Measurements from ENCODE around the gene SEC23IP.
"Not testable (repeated sequence)": the region's sequence is repeated elsewhere in the genome, so short reads cannot be mapped to it uniquely, and the experiment has no call there.

SEC23IP gene

GRCh38 chr10:119883901-119884611, 8.5 kb upstream of the SEC23IP start:
- not testable (repeated sequence) for DNase-seq (ENCODE audit: low read depth)

- DNase-seq (ENCODE audit: low read depth), result not testable (repeated sequence)
Measured at GRCh38 chr10:119886070-119886469, 6.5 kb upstream of the SEC23IP start.

GRCh38 chr10:119888715-119889114, 3.8 kb upstream of the SEC23IP start:
- DNase-seq (ENCODE audit: low read depth), result not testable (repeated sequence)

DNA sequence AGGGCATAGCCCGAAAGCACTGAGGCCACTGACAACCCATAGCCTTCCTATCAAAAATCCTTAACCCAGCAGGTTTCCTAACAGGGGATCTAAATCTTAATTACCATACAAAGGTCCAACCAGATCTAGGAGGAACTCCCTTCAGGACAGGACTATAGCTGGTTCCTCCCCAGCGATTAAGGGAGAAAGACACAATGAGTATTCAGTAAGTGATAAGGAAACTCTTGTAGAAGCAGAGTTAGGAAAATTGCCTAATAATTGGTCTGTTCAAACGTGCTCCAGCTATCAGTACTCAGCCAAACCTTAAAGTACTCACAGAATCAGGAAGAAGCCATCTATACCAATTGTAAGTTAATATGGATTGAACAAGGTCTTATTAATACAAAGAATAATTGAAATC, 3.3 kb upstream of the SEC23IP start:
- DNase-seq (ENCODE audit: low read depth), result not testable (repeated sequence)

GRCh38 chr10:119890307-119890706, 2.2 kb upstream of the SEC23IP start:
- not testable (repeated sequence) for DNase-seq (ENCODE audit: low read depth)

- DNase-seq (ENCODE audit: low read depth), result not testable (repeated sequence)
Measured at GRCh38 chr10:119891849-119892187, 712 bp upstream of the SEC23IP start.

GRCh38 chr10:119893074-119893473, 544 bp downstream of the SEC23IP start:
- no peak for DNase-seq (ENCODE audit: low read depth)

DNA sequence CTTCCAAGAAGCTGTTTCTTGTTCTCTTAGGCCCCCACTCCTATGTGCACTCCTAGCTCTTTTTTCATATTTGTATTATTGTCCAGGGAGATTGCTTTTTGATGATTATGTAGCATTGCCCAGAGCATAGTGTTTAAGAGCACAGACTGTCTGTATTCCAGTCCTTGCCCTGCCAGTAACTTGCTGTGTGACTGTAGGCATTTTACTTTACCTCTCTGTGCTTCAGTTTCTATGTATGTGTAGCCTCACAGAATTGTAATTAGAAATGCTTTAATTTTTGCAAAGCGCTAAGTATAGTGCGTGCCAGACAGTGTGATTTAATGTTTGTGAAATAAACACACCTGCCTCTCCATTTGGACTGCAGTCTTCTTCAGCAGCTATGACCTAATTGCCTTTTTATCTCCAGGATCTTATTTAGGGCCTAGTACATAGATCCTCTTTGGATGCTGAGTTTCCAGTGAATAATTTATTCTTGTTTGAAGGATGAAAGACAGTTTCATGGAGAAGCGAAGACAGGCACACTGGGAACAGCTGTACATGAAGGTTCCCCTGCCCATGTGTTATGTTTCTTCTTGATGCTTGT, 1.4 kb downstream of the SEC23IP start:
- no peak for DNase-seq (ENCODE audit: low read depth)

DNA sequence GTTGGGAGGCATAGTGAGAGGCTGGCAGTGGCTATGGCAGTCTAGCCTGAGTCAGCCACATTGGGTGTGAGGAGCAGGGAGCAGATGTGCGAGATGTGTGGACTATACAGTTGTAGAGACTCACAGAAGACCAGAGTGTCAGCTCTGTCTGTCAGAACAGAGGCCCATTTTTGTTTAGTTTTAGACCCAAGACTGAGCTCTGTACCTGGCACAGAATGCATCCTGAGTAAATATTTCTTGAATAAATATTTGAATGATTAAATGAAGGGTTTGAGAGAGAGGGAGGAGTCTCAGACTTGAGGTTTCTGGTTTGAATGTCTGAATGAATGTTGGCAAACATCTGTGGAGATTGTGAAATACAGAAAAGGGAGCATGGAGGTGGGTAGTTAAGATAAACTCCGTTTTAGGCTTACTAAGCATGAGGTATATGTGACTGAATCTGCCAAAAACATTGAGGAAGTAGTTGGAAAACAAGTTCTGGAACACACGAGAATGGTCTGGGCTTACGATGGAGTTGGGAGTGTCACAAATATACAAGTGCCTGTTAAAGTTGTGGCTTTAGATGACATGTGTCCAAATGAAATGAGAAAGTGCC, 3.6 kb downstream of the SEC23IP start:
- DNase-seq (ENCODE audit: low read depth), result peak; percentile 38

DNA sequence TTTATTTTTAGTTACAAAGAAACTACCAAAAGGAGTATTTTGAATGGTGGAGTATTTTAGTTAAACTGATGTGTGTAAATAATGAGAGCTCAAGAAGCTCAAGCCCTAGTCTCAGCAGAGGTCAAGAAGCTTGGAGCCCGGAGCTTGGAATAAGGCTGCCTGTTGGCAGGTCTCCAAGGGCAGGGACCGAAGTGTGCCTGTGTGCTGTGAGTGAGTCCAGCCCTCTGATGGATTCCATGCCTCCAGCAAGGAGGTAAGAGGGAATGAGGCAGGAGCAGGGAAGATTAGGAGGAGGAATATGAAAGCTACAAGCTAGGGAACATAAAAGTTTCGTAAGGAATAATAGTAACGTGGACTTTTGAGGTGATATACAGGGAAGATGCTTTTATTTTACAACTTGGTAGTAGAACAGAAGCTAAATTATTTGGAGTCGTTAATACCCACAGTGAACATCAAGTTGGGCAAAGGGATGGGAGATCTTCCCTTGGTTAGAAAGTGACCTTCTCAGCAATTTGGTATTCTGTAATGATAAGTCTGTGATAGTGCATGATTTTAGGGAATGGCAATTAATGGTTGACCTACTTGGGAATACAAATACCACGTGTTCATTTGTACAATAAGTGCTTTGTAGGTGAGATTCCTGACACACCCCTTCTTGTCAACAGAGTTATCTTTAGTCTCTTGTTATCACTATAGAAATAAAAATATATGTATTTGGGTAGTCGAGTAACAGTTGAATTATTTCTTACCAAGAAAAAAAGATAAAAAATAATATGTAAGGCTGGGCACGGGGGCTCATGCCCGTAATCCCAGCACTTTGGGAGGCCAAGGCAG, 4.6 kb downstream of the SEC23IP start:
- no peak for DNase-seq (ENCODE audit: low read depth)

DNA sequence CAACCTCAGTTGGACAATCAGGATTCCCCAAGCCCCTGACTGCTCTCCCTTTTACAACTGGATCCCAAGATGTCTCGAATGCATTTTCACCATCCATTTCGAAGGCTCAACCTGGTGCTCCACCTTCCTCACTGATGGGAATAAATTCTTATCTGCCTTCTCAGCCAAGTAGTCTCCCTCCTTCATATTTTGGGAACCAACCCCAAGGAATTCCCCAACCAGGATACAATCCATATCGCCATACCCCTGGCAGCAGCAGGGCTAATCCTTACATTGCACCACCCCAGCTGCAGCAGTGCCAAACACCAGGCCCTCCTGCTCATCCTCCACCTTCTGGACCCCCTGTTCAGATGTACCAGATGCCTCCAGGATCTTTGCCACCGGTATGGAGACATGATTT, 6.0 kb downstream of the SEC23IP start:
- no peak for DNase-seq (ENCODE audit: low read depth)

- DNase-seq (ENCODE audit: low read depth), result no peak
Measured at GRCh38 chr10:119903946-119904666, 11.6 kb downstream of the SEC23IP start.

- not testable (repeated sequence) for DNase-seq (ENCODE audit: low read depth)
Measured at GRCh38 chr10:119907695-119908094, 15.2 kb downstream of the SEC23IP start.

- DNase-seq (ENCODE audit: low read depth), result no peak
Measured at GRCh38 chr10:119908166-119908565, 15.6 kb downstream of the SEC23IP start.

DNA sequence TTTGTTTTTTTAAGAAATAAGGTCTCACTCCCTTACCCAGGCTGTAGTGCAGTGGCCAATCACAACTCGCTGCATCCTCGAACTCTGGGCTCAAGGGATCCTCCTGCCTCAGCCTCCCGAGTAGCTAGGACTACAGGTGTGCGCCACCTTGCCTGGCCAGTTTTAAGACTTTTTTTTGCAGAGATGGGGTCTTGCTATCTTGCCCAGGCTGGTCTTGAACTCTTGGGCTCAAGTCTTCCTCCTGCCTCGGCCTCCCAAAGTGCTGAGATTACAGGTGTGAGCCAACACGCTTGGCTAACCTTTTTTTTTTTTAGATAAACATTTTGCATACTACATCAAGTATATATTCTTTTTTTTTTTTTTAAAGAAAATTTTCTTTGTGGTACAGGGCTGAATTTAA, 18.2 kb downstream of the SEC23IP start:
- DNase-seq (ENCODE audit: low read depth), result no peak

- no peak for DNase-seq (ENCODE audit: low read depth)
Measured at GRCh38 chr10:119917777-119918176, 25.2 kb downstream of the SEC23IP start.

- DNase-seq (ENCODE audit: low read depth), result no peak
Measured at GRCh38 chr10:119919271-119919670, 26.7 kb downstream of the SEC23IP start.

- no peak for DNase-seq (ENCODE audit: low read depth)
Measured at GRCh38 chr10:119919826-119920225, 27.3 kb downstream of the SEC23IP start.

GRCh38 chr10:119928411-119928810, 35.9 kb downstream of the SEC23IP start:
- DNase-seq (ENCODE audit: low read depth), result no peak

DNA sequence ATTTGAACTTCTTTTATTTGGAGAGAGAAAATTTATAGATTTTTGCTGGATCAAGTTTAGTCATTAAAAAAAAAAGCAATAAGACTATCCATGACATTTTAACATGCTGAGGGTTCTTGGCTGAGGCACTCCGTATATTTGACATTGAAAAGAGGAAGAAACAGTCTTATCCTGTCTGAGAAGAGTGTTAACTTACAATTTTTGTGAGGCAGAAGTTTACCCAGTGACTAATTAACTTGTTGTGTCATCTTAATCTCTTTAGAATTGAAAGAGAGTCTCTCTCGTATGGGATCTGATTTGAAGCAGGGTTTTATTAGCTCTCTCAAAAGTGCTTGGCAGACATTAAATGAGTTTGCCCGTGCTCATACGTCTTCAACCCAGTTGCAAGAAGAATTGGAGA, 39.3 kb downstream of the SEC23IP start:
- DNase-seq (ENCODE audit: low read depth), result no peak

- DNase-seq (ENCODE audit: low read depth), result no peak
Measured at GRCh38 chr10:119932631-119933030, 40.1 kb downstream of the SEC23IP start.

- DNase-seq (ENCODE audit: low read depth), result no peak
Measured at GRCh38 chr10:119933179-119933578, 40.6 kb downstream of the SEC23IP start.

Measured in fibroblast of the conjunctiva (primary cell).